DMS79 (cell line): Measurements from ENCODE around the gene MZB1.
A peak's percentile ranks its signal among the peaks of the same experiment; 100 is the strongest.

Source experiments
- DNase-seq: peaks from one replicate; lab custom pipeline; 2025; lab: John Stamatoyannopoulos, UW

The MZB1 gene, protein sequence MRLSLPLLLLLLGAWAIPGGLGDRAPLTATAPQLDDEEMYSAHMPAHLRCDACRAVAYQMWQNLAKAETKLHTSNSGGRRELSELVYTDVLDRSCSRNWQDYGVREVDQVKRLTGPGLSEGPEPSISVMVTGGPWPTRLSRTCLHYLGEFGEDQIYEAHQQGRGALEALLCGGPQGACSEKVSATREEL

DNA sequence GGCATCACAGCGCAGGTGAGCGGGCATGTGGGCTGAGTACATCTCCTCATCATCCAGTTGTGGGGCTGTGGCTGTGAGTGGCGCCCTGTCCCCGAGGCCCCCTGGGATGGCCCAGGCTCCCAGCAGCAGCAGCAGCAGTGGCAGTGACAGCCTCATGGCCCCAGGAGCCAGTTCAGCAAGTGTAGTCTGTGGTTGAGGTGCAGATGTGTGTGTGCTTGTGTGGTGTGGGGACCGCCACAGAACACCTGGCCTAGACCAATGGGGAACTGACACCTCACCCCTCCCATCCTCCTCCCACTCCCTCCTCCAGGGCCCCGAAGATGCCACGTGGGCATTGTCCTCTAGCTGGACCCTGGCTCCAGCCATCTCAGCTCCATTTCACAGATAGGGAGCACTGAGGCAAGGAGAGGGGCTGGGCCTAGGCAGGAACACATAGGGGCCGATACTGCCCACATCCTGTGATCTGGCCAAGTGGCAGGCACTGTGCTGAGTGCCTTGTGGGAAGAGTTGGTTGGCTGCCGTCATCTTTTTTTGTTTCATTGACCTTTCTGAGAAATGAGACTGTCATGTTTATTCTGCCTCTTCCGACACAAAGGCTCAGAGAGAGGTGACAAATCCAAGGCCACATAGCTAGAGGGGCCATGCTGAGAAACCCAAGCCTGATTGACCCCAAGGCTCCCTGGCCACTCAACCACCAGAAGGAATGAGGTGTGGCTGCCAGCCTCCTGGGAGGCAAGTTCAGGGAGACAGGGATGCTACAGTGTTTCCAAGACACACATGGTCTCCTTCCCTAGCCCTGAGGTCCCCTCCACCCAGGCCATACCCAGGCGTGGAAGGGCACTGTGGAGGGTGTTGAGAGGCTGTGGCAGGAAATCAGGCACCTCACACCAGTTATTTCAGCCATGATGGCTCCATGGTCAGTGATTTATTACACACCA, at the start of gene MZB1:
Gene MZB1 (minus strand): TSS at position 213 of the 938 bp plus-strand sequence. CDS start 57 bp downstream, at position 156.
- DNase-seq = no peak

DNA sequence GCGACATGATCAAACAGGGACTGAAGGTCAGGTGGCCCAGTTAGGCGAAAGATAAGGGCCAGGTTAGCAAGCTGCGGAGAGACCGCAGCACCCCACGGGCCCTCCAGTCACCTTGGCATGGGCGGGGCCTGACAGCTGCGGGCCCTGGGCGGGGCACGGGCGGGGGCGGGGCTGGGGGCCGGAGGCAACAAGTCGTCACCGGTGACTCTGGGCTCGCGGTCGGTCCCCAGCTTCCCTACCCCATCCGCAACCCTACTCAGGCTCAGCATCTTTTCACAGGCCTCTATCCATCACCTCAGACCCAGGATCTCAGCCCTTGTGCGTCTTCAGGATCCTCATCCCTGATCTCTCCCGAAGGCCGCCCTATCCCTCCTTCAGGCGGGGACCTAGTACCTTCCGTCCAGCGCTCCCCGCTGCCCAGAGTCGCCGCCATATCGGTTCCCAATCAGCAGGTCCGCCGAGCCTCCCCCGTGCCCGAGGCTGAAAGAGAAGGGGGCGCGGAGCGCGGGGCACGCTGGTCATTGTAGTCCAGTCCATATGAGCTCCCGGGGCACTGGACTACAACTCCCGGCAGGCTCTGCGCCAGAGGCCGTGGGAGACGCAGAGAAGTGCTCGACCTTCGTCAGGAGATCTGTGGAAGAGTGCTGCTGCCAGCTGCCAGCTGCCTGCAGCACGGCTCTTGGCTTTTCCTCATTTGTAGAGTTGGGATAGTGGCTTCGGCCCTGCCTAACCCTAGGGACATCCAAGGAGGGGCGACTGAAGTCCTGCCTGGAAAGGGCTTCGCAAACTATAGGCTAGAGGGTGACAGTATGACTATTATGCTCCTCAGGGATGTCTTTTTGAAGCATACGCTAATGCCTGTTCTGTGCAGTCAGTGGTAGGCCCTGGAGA, 49.5 kb upstream of the MZB1 start, which contains the start of gene DNAJC18:
Gene DNAJC18 (minus strand): TSS at position 513 of the 891 bp plus-strand sequence. CDS start 80 bp downstream, at position 433.
- peak; percentile 66 for DNase-seq

DNA sequence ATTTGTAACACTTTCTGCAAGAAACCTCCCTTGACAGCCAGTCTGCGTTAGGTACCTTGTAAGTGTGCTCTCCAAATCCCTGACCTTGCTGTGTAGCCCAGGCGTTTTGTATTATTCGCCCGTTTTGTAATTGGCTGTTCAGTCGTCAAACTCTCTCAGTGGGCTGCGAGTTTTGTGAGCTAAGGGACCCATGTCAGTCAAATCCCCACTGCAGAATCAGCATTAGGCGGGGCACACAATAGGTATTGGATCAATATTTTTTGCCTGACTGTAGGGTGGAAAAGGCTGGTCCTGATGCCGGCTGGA, 48.9 kb upstream of the MZB1 start:
- no peak for DNase-seq

DNA sequence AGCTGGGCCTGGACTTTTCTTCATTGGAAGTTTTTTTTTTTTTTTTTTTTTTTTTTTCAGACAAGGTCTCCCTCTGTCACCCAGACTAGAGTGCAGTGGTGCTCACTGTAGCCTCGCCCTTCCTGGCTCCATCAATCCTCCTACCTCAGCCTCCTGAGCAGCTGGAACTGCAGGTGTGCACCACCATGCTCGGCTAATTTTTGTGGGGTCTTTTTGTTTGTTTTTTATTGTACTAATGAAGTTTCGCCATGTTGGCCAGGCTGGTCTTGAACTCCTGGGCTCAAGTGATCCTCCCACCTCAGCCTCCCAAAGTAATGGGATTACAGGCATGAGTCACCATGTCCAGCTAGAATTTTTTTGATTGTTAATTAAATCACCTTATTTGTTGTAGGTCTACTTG, 46.0 kb upstream of the MZB1 start:
- DNase-seq = no peak

DNA sequence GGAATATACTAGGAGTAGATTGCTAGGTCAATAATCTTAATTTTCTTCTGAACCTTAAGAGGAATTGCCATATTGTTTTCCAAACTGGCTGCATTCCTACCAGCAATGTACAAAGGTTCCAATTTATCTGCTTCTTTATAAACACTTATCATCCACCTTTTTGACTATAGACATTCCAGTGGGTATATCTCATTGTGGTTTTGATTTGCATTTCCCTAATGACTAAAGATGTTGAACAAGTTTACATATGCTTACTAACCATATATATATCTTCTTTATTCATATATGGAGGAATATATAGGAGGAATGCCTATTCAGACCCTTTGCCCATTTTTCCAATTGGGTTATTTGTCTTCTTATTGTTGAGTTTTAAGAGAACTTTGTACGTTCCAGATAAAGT, 42.0 kb upstream of the MZB1 start:
- DNase-seq = no peak

DNA sequence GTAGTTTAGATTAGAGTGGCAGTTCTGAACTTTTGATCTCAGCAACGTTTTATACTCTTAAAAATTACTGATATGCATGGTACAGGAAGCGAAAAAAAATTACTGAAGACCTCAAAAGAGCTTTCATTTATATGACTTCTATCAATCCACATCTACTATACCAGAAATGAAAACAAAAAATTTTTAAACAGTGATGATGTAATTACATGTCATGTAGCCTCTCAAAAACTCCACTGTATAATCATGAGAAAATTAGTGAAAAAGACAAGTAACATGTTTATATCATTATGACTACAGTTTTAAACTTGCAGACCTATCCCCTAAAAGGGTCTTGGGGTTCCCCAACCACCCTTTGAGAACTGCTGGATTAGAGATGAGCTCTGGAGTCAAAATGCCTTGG, 40.3 kb upstream of the MZB1 start:
- DNase-seq = no peak

DNA sequence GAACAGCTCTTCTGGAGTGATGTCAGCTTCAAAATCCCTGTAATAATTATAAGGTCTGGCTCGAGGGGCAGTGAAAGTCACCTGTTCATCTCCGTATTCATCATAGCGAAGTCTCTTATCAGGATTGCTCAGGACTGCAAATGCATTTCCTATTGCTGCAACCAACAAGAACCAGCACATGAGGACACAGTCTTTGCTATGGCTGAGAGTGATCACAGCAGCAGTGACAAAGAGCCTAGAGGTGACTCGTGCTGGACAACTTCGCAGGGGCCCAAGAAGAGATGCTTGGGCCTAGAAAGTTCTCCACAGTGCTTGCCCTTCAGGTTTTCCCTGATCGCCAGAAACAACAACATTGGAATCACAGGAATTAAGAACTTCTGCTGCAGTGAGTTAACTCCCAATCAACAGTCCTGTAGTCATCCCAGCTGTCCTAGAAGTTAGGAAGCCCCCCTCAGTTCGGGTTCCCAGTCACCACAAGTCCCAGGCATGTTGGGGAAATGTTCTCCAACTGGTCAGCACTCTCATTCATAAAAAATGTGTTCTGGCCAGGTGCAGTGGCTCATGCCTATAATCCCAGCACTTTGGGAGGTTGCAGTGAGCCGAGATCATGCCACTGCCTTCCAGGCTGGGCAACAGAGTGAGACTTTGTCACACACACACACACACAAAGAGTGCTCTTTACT, 36.6 kb upstream of the MZB1 start:
- no peak for DNase-seq

DNA sequence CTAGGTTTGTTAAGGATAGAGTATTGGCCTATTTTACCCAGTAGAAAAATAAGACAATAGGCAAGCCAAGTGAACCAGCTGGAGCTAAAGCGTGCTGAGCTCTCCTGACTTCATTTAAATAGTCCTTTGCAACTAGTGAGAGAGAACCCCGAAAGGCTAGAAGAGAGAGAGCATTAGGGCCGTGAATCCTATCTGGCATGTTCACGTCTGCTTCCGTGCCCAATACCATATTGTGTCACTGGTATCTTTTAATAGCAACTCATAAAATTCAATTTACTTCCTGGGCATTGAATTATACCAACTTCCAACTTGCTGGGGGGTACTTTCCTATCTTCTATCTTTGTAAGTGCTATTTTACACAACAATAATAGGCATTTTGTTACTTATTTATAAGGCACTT, 35.8 kb upstream of the MZB1 start:
- no peak for DNase-seq

DNA sequence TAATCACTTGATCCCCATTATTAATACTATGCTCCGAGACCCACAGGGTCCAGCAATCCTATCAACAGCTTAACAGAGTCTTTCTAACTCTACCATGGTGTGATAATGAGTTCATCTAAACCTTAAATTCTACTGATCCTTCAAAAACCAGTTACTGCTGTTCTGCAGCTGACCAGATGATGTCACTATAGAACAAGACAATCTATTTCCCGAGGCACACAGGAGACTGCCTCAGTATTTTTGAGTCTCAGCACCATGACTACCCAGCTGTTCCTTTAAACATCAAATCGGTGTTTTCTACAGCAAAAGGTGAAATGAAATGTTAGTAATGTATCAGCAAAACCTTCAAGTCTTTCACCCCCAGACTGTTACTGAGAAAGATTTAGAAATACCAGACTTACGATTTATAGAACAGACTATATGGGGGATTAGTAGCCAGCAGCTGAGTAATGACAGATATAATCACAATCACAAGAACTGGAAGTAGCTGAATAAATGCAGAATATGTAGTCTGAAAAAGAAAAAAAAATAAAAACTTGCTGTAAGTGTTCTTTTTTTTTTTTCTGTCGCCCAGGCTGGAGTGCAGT, 32.7 kb upstream of the MZB1 start:
- DNase-seq = no peak

DNA sequence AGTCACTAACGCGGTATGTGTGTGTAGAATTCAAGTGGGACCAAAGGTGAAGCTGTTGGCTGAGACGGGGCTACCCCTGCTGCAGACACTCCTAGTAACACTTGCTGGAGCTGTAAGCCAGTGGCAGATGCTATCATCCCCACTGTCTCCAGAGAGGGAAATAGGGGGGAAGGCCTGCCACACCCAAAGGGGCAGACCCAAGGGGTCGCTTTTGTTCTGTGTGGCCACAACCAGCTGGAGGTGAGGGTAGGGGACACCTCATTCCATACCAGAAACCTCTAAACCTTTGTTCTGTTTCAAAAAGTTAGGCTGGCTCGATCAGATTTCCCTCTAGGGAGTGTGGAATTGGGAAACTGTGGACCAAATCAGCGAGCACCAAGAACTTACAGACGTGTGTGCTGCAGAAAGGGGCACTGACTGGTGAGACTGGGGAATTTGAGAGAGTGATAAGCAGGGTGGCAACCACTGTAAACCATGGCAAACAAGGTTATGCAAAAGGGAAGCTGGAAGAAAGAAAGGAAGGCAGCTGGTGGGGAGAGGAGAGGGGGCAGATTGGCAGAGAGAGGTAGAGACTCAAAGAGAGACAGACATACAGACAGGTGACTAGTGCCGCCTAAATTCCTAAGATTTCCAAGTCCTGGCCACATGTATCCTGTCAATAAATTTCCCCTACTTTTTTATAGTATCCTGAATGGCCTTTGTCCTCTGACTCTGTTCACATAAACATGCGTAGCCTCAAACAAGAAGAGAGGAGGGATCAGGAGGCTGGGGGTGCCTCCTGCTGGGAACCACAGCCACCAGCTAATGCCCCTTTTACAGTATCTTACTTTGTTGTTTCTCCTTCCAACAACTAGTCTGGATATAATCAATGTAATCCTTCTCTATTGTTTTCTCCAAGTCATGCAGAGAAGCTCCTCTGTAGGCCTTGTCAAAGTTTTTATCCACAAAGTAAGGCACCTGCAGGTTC, 29.8 kb upstream of the MZB1 start:
- no peak for DNase-seq

DNA sequence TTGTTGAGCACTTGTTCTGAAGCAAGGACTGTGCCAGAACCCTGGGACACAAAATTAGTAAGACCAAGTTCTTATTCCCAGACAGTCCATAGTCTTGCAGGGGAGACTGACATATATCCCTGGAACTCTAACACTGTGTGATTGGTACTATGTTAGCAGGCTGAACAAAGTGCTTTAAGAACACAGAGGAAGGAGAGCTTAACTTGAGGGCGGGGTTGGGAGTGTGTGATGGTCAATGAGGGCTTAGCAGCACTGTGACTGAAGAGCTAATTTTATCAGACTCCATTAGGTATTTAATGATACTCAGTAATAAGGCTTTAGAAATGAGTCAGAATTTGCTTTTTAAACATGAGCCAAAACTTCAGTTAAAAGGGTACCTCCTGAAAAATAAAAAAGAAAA, 29.1 kb upstream of the MZB1 start:
- no peak for DNase-seq

DNA sequence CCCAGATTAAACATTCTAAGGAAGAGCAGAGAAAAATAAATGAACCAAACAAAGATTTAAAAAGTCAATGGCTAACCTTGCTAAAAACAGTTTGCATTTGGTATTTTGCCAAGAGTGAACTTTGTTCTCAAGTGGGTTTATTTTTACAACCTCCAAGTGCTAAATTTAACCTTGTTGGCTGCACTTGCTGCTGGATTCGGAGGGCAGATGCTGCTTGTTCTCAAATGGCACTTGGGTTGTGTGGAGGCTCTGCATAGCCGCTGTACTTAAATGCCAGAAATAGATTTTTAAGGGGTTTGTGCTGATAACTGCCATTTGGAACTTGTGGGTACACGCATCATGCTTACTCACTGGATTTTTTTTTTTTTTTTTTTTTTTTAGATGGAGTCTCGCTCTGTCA, 27.5 kb upstream of the MZB1 start:
- peak; percentile 76 for DNase-seq

DNA sequence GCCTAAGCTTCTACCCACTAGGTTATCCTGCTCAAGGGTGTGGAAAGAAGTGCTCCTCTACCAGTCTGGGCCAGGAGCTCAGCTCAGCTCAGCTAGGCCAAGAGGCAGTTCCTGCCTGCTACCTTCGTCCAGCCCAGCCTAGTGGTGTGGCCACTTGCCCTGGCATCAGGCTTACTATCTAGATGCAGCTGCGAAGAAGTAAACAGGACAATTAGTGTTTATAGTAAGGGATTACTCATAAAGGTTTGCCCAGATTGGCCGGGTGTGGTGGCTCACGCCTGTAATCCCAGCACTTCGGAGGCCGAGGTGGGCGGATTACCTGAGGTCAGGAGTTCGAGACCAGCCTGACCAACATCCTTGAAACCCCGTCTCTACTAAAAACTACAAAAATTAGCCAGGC, 26.9 kb upstream of the MZB1 start:
- DNase-seq = no peak

DNA sequence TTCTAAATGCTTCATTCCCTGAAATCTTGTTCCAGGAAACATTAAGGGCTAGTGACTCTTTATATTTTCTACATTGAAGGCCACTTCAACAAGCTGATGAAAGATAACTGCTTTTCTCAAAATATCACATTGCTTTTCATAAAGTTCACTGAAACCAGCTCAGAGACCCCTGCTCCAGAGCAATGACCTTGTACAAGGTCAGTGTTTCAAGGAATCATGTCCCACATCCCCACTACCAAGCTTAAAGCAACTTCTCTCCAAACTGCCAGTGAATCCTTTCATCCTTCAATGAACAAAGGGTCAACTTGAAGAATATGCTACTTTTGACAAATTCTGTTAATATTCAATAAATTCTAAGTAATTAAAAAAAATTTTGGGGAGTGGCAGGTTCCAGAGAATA, 26.2 kb upstream of the MZB1 start:
- no peak for DNase-seq

DNA sequence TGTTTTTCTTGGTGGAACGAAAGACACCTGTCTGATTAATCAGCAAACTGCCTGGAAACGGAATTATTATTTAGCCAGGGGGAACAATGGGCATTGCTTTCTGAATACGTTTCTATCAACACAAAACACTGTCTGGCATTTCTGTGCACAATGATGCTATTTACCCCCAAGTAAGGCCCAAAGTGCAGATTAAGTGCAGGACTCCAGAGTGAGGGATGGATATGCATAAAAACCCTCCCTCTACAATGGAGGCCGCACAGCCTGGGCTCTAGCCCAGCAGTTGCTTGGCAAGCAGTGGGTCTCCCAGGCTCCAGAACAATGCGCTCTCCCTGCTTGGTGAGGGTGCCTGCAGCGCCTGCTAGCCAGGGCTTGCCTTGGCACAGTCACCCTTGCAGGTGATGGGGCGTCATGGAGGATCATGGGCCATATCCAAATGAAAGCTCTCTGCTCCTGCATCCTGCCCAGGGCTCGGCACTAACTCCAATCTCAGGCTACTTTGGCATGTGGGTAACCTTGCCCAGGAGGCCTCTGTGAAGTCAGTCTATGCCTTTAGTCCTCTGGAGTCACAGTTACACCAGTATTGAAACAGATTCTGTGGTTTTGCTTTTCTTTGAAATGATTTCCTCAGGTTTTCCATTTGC, 25.6 kb upstream of the MZB1 start:
- no peak for DNase-seq

DNA sequence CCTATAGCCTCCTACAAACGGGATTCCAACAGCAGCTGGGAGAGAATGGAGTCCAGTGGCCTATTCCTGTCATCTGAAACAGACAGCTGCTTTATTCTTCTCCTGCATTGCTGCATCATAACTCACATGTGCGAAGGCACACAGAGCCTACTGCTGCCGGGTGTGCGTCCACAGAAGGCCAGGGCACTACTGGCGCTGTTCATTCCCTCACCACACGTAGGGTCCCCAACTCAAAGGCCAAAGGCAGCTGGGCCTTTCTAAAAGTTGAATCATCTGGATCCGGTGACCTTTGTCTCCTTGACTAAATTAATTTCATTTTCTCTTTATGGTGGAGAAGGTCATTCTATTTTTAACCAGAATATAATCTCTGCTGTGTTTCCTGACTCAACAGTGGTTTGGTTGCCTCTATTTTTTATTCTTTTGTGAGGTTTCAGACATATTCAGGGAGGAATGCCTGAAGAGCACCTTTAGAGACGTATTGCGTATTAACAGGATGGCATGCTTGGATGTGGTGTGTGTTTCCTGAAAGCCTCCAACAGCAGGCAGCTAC, 24.9 kb upstream of the MZB1 start:
- DNase-seq = no peak

DNA sequence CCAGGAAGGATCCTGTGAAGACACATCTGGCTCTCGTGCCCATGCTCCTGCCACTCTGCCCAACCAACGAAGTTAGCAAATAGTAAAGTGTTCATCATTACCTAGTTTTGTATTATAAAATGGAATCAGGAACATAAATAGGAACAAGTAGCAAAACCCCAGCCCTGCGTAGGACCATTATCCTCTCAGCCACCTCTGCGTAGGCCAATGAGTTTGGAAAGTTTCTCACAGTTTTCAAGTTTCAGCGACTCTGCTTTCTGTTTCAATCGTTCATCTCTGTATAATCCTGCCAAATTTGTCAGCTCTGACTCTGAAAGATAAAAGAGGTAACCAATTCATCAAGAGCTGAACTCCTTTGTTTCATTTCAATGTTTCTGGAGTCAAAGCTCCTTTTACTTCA, 24.2 kb upstream of the MZB1 start:
- no peak for DNase-seq

DNA sequence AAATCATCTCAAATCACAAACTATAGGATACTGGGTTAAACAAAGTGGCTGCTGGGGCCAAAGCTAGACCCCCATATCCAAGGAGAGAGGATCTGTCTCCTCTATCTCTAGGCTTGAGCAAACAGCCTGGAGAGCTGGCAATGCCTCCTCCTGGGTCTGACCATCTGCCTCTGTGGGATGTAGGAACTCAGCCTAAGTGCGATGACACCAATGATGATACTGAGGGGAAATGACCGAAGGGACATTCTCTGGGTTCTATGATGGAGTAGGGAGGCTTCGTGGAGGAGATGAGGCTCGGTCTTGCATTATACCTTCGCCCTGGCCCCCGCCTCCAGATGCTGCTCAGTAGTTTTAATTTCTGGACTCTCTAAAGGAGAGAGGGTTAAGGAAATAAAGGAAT, 23.4 kb upstream of the MZB1 start:
- DNase-seq = no peak

DNA sequence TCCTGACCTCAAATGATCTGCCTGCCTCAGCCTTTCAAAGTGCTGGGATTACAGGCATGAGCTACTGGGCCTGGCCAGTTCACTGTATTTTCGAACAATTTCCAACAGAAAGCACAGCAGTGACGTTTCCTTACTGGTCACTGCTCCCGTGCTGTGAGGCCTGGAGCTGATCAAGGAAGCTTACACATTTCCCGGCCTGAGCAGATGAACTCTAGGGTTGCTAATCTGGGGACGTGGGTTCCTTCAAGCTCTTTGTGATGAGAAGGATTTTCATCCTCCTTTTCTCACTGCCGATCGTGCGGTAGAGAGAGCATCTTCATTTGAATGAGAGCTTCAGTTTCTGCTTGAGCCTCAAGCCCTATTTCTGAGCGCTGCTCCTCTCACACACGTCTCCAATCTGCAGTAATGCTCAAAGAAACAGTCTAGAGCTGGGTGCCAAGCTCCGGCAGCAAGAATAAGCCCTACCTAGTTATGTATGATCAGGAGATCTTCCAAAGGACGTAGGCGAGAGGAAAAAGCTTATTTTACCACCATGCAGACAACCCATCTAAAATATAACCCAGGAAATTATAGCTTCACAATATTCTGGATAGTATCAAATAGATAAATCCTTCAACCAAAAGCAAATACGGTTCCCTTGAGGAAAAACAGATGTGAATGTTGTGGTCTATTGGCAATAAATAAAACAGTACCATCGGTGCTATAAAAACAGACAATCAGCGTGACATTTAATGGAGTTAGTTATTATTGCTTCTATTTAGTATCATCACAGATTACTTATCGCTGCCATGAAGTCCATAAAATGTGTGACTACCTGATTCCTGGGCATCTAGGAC, 21.5 kb upstream of the MZB1 start:
- no peak for DNase-seq
